HUES64 (cell line): Measurements from ENCODE around the gene DGLUCY.
"Not testable (repeated sequence)": the region's sequence is repeated elsewhere in the genome, so short reads cannot be mapped to it uniquely, and the experiment has no call there.

Source experiments
- H3K27ac ChIP-seq: 2 replicates; pipeline ENCODE4 v1.7.0; 2013; ENCODE audit warnings: low read depth, low read length, inconsistent platforms
- H3K27me3 ChIP-seq: 2 replicates; pipeline ENCODE4 v1.6.1; 2013; ENCODE audit warnings: mild to moderate bottlenecking, low read length; ENCODE audit not compliant: insufficient read depth
- H3K36me3 ChIP-seq: 2 replicates; pipeline ENCODE4 v1.6.1; 2013; ENCODE audit warnings: mild to moderate bottlenecking, low read length; ENCODE audit not compliant: insufficient read depth
- H3K4me1 ChIP-seq: 2 replicates; pipeline ENCODE4 v1.6.1; 2013; ENCODE audit warnings: mild to moderate bottlenecking, low read length, moderate library complexity; ENCODE audit not compliant: insufficient read depth
- H3K4me3 ChIP-seq: 2 replicates; pipeline ENCODE4 v1.5.1; 2013; ENCODE audit warnings: mild to moderate bottlenecking, low read length, moderate library complexity
- H3K9ac ChIP-seq: 2 replicates; pipeline ENCODE4 v1.6.1; 2013; ENCODE audit warnings: mild to moderate bottlenecking, low read depth, low read length
- H3K9me3 ChIP-seq: 2 replicates; pipeline ENCODE4 v1.6.1; 2013; ENCODE audit warnings: low read depth, low read length; ENCODE audit not compliant: insufficient read depth
- WGBS: fragments of 150-250, 120-280 bp; methylation state at CpG from one replicate; pipeline ENCODE4 v1.1.7; 2013; ENCODE audit warnings: missing lambda C conversion rate; 5-methylcytosine and 5-hydroxymethylcytosine counted together

DGLUCY gene

DNA sequence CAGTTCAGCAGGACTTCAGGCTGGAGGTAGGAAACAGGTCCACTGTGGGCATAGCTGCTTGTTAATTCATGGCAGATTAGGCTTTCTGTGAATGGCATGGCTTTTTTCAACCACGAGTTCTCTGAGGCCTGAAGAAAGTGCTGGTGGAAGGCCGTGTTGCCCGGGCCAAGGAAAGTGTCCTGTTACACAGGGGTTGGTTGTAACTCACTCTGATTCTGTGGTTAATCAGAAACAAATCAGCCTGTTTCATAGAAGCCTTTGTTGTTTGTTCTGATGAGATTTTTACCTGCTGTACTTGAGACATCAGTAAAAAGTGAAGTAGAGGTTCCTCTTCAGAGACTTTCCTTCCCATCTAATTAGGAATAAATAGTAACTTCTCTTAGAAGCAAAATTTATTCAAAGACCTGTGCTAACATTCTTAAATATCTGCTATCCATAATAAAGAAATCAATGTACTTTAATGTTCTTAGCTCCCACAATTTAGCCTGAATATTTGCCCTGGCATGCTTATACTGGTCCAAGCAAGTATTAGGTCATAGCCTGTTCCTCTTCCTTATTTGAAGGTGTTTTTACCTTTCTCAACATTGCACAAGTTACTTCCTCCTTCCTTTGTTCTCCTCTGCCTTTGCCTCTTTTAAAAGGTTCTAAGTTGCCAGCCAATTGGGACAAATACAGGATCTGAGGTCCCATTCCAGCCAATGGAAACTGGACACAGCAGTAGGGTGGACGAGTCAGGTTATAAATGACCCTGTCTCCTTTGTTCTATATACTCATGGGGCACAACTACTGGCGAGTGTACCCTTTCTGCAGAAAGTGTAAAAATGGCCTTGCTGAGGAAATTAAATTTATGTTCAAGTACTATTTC is 10.8 kb downstream of the DGLUCY start:
- H3K9me3 ChIP-seq, H3K27ac ChIP-seq, H3K4me3 ChIP-seq, H3K4me1 ChIP-seq, H3K27me3 ChIP-seq, H3K36me3 ChIP-seq, H3K9ac ChIP-seq: not testable (repeated sequence)
- 92% methylated on average over 5 of the region's 5 CpGs for WGBS

DNA sequence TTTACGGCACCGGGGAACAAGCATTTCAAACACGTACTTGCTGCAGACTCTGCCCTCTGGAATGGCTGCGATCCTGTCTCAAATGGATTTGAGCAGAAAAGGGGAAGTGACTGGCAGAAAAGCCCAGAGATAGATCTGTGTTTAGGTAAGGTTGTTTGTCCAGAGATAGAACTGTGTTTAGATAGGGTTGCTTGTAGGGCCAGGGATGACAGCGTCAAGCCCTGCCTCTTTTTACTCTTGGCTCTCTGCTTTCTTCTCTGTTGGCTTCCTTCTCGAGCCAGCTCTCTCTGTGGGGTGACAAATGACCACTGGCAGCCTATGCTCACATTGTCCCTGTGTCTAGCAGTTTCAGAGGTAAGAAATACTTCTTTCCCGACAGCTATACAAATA is 11.4 kb downstream of the DGLUCY start:
- Histone ChIP-seq H3K27me3 (no peaks in the 10 kb centered on the region), H3K4me3 (no peak overlapping the region), H3K9ac (no peak overlapping the region), H3K27ac (no peak overlapping the region), H3K9me3 (peaks cover 3% of the 10 kb centered on the region; the same call in 1 of the 2 replicates), H3K4me1 (no peaks in the 10 kb centered on the region), H3K36me3 (no peaks in the 10 kb centered on the region)
- WGBS = 94% methylated on average over 7 of the region's 7 CpGs

DNA sequence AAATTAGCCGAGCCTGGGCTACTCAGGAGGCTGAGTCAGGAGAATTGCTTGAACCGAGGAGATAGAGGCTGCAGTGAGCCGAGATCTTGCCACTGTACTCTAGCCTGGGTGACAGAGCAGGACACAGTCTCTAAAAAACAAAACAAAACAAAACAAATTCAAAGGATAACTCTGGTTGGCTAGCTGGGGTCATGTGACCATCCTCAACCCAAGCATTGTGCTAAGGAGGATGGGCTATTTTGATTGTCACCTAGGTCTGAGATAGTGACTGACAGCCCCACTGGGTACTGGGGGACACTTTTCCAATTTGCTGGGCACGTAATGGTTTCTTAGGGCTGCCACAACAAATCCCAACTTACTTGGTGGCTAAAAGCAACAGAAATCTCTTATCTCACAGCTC is 11.9 kb downstream of the DGLUCY start:
- 72% methylated on average over 4 of the region's 4 CpGs for WGBS
- no peak overlapping the region for H3K9ac ChIP-seq
- no peaks in the 10 kb centered on the region for H3K27me3 ChIP-seq
- H3K9me3 ChIP-seq = peaks cover 3% of the 10 kb centered on the region; the same call in 1 of the 2 replicates
- no peaks in the 10 kb centered on the region for H3K36me3 ChIP-seq
- no peak overlapping the region for H3K27ac ChIP-seq
- no peak overlapping the region for H3K4me3 ChIP-seq
- no peaks in the 10 kb centered on the region for H3K4me1 ChIP-seq

DNA sequence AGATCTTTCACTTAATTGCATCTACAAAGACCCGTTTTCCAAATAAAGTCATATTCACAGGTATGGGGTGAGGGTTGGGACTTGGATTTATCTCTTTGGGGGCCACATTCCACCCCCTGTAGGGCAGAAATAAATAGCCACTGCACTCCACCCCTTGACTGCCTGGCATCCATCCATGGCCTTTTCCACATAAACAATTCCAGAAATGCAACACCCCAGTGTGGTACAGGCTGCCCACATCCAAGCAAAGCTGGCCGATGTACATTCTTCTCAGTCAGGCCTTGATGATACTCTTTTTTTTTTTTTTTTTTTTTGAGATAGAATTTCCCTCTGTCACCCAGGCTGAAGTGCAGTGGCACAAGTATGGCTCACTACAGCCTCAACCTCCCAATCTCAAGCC is 12.9 kb downstream of the DGLUCY start:
- WGBS = 91% methylated on average over 1 of the region's 2 CpGs
- no peaks in the 10 kb centered on the region for H3K27me3 ChIP-seq
- H3K4me1 ChIP-seq = no peaks in the 10 kb centered on the region
- H3K9me3 ChIP-seq = peaks cover 3% of the 10 kb centered on the region; the same call in 1 of the 2 replicates
- no peak overlapping the region for H3K4me3 ChIP-seq
- H3K9ac ChIP-seq = no peak overlapping the region
- no peak overlapping the region for H3K27ac ChIP-seq
- H3K36me3 ChIP-seq = no peaks in the 10 kb centered on the region

DNA sequence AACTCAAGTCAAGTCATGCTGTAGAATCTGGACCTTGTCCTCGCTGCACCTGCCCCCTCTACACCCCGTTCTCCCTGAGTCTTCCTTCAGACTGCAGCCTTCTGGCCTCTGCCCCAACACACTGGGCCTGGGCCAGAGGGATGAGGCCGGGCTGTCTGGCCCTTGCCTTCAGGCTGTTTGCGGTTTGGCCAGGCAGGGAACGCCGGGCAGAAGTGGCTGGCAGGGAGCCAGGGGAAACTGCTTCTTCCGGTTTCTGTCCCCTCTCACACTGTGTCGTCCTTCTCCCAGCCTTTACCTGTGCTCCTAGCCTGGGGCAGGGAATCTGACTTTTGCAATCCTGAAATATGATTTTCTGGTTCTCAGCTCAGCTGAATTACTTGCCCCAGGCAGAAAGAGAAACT is 13.5 kb downstream of the DGLUCY start:
- no peaks in the 10 kb centered on the region for H3K27me3 ChIP-seq
- no peak overlapping the region for H3K4me3 ChIP-seq
- peaks cover 3% of the 10 kb centered on the region; the same call in 1 of the 2 replicates for H3K9me3 ChIP-seq
- no peak overlapping the region for H3K9ac ChIP-seq
- H3K27ac ChIP-seq = no peak overlapping the region
- 89% methylated on average over 8 of the region's 8 CpGs for WGBS
- H3K36me3 ChIP-seq = no peaks in the 10 kb centered on the region
- H3K4me1 ChIP-seq = no peaks in the 10 kb centered on the region

DNA sequence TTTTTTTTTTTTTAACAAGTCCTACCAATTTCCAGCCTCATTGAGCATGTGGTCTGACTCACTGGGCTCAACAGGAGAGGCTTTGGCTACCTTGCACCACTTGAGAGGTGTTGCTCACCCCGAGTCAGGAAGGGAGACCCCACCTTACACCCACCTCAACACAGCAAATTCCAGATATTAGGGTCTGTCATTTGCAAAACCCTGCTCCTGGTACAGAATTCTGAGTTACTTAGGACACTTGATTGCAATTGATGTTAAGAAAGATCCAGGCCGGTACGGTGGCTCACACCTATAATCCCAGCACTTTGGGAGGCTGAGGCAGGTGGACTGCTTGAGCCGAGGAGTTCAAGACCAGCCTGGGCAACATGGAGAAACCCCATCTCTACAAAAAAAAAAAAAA is 14.1 kb downstream of the DGLUCY start:
- Histone ChIP-seq H3K27me3 (no peaks in the 10 kb centered on the region), H3K4me3 (no peak overlapping the region), H3K9ac (no peak overlapping the region), H3K36me3 (no peaks in the 10 kb centered on the region), H3K9me3 (peaks cover 3% of the 10 kb centered on the region; the same call in 1 of the 2 replicates), H3K27ac (no peak overlapping the region), H3K4me1 (no peaks in the 10 kb centered on the region)
- 96% methylated on average over 4 of the region's 4 CpGs for WGBS

DNA sequence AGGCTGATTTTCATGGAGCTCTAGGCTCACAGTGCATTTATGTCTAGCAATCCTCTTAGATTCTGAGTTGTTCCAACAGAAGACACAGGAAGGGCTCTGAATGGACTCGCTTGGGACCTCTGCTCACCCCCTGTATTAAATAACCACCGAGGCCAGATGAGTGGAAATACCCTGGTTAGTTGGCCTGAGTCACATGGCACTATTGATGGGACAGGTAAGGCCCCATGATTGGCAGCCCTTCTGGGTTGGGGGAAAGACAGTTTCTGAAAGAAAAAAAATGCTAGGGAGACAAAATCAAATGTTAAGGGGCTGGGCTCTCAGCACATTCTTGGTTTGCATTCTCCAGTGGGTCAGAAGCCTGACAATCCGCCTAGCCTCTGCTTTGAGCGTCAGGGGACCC is 14.8 kb downstream of the DGLUCY start:
- 96% methylated on average over 4 of the region's 4 CpGs for WGBS
- Histone ChIP-seq H3K9ac (no peak overlapping the region), H3K4me3 (no peak overlapping the region), H3K27ac (no peak overlapping the region), H3K4me1 (no peaks in the 10 kb centered on the region), H3K9me3 (peaks cover 3% of the 10 kb centered on the region; the same call in 1 of the 2 replicates), H3K36me3 (no peaks in the 10 kb centered on the region), H3K27me3 (no peaks in the 10 kb centered on the region)

DNA sequence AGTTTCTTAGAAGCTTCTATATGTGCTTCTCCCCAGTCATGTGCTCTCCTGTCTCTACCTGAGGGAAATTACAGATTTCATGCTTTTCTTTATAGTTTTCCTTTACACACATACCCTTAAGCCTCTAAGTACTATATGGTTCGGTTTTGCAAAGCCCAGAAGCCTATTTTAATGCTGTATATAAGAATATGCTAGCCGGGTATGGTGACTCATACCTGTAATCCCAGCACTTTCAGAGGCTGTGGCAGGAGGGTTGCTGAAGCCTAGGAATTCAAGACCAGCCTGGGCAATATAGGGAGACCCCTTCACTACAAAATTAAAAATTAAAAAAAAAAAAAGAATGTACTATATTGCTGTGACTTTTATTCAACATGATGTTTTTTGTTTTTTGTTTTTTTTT is 15.4 kb downstream of the DGLUCY start:
- Histone ChIP-seq H3K9ac (no peak overlapping the region), H3K36me3 (no peaks in the 10 kb centered on the region), H3K4me3 (no peak overlapping the region), H3K27me3 (no peaks in the 10 kb centered on the region), H3K27ac (no peak overlapping the region), H3K9me3 (peaks cover 3% of the 10 kb centered on the region; the same call in 1 of the 2 replicates), H3K4me1 (no peaks in the 10 kb centered on the region)
- 92% methylated on average over 2 of the region's 2 CpGs for WGBS

DNA sequence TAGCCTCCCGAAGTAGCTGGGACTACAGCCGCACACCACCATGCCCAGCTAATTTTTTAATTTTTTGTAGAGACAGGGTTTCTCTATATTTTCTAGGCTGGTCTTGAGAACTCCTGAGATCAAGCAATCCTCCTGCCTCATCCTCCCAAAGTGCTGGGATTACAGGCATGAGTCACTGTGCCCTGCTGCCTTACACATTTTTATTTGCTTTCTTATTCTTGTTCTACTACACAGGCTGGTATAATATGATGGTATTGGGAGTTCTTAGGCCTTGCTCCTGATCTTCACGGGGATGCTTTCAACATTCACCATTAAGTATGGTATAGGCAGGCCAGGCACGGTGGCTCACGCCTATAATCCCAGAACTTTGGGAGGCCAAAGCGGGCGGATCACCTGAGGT is 21.2 kb downstream of the DGLUCY start:
- Histone ChIP-seq H3K27ac (no peak overlapping the region), H3K9me3 (no peaks in the 10 kb centered on the region), H3K4me3 (no peak overlapping the region), H3K9ac (no peak overlapping the region), H3K27me3 (no peaks in the 10 kb centered on the region), H3K4me1 (no peaks in the 10 kb centered on the region), H3K36me3 (no peaks in the 10 kb centered on the region; the same call in 1 of the 2 replicates)
- WGBS = 90% methylated on average over 6 of the region's 7 CpGs

DNA sequence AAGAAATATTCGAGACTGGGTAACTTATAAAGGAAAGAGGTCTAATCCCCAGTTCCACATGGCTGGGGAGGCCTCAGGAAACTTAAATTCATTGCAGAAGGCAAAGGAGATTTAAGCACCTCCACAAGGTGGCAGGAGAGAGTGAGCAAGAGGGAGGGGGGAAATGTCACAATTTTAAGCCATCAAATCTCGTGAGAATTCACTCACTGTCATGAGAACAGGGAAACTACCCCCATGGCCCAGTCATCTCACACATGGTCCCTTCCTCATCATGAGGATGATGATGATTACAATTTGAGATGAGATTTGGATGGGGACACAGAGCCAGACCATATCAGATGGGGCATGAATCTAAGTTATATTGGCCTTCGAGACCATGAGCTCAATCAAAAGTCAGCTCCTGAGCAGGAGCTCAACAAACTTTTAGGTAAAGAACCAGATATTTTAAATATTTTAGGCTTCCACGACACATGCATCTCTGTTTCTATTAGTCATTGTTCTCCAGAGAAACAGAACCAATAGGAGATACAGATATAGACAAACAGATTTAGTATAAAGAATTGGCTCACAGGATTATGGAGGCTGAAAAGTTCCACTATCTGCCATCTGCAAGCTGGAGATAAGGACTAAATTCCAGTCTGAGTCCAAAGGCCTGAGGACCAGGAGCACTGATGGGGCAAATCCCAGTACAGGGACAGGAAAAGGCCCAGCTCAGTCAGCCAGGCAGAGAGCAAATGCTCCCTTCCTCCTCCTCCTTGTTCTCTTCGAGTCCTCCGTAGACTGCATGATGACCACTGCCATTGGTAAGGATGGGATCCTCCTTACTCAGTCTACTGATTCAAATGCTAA is 24.9 kb downstream of the DGLUCY start:
- WGBS = 92% methylated on average over 5 of the region's 6 CpGs
- no peaks in the 10 kb centered on the region for H3K4me1 ChIP-seq

DNA sequence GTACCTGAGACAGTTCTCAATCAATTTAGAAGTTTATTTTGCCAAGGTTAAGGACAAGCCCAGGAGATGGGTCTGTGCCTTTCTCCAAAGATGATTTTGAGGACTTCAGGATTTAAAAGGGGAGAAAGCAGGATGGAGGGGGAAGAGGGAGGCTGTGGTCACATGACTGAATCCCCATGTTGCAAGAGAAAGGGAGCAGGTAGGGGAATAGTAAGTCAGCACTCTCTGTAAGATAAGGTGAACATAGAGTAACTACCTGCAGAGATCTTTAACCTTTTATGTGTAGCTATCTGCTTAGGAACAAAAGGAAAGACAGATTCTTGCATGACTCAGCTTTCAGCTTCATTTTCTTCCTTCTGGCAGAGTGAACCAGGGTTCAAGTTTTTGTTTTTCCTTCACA is 25.9 kb downstream of the DGLUCY start:
- Histone ChIP-seq H3K9me3 (no peaks in the 10 kb centered on the region), H3K4me1 (no peaks in the 10 kb centered on the region), H3K36me3 (no peaks in the 10 kb centered on the region; the same call in 1 of the 2 replicates), H3K27ac (no peak overlapping the region), H3K27me3 (no peaks in the 10 kb centered on the region), H3K4me3 (no peak overlapping the region), H3K9ac (no peak overlapping the region)

More for the DNA sequence above, 24.9 kb downstream of the DGLUCY start:
- H3K27ac ChIP-seq = no peak overlapping the region
- H3K27me3 ChIP-seq = no peaks in the 10 kb centered on the region
- no peaks in the 10 kb centered on the region; the same call in 1 of the 2 replicates for H3K36me3 ChIP-seq
- H3K9ac ChIP-seq = no peak overlapping the region
- H3K4me3 ChIP-seq = no peak overlapping the region
- no peaks in the 10 kb centered on the region for H3K9me3 ChIP-seq
